Fibroblast of the aortic adventitia (primary cell): ENCODE measurements around the gene GFOD1. TPM values are rescaled to one million over a fixed set of nuclear protein-coding genes. Genes with fewer than 3 reads are reported as not detected.
"Not testable (repeated sequence)": the region's sequence is repeated elsewhere in the genome, so short reads cannot be mapped to it uniquely, and the experiment has no call there.

Source experiments
- DNase-seq: peaks from one replicate; pipeline ENCODE4 v3.0.0-alpha.2; 2010; ENCODE audit warnings: low read depth
- H3K4me3 ChIP-seq: 2 replicates; pipeline ENCODE4 v1.5.1; 2011; ENCODE audit warnings: low read depth, mild to moderate bottlenecking, control low read depth, low read length, moderate library complexity
- total RNA-seq: library from RNA; depleted of rRNA; stranded (reverse); fragments of >200 nt; gene quantifications from 2 replicates; pipeline ENCODE4 v1.2.3, GENCODE V29; 2012; ENCODE audit warnings: low replicate concordance
- TF ChIP-seq, protein P1 (sequence below): IDR thresholded peaks from 2 replicates; pipeline ENCODE4 v1.5.1; 2011; ENCODE audit warnings: mild to moderate bottlenecking, low read length, control low read depth, inconsistent platforms; ENCODE audit not compliant: insufficient read depth

GFOD1 gene
- total RNA-seq, 1 donor = 2.6 TPM

DNA sequence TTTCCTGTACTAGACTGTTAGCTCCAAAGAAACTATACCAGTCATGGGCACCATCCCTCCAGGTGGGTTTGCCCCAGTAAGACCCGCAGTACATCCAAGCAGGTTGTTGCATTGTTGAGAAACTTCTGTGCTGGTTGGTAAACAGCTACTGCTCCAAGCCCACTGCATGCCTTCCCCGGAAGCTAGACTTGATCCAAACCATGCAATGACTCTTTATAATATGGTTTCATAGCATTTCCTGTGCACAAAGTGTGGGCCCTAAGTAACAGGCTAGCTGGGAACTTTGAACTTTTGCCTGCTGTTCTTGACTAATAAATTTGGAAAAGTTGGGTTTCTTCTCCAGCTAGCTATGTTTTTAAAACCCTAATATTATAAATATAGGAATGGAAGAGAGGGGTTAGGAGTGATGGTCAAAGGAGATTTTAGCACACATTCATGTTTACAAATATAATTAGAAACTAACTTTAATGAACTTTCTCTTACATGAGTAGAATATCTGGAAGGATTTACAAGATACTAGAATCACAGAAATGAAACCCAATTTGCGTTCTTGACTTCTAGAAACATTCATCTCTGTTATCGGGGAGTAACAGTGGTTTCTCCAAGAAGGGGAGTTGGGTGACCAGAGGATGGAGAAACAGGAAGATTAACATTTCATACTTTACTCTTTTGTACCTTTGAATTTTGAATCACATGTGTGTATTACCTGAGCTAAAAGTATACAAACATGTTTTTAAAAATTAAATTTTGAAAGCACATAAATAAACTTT, 51.7 kb downstream of the GFOD1 start:
- no peak overlapping the region for H3K4me3 ChIP-seq
- DNase-seq = no peak

DNA sequence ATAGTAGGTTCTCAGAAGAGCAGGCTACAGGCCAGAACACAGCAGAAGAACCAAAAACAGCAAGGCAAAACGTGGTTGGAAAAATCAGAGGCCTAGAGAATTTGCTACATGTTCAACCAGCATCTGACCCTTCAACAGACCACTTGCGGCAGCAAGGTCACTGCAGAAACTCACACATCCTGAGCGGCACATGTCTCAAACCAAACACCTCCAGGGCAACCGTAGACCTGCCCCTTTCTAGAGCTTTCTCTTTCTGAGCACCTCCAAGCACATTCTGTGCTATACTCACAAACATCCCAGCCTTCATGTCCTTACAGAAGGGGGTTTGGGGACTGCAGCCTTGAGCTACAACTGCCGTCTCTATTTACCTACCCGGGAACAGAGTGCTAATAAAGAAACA, 52.6 kb downstream of the GFOD1 start:
- H3K4me3 ChIP-seq = no peak overlapping the region
- DNase-seq = no peak
- TF ChIP-seq, protein P1, sequence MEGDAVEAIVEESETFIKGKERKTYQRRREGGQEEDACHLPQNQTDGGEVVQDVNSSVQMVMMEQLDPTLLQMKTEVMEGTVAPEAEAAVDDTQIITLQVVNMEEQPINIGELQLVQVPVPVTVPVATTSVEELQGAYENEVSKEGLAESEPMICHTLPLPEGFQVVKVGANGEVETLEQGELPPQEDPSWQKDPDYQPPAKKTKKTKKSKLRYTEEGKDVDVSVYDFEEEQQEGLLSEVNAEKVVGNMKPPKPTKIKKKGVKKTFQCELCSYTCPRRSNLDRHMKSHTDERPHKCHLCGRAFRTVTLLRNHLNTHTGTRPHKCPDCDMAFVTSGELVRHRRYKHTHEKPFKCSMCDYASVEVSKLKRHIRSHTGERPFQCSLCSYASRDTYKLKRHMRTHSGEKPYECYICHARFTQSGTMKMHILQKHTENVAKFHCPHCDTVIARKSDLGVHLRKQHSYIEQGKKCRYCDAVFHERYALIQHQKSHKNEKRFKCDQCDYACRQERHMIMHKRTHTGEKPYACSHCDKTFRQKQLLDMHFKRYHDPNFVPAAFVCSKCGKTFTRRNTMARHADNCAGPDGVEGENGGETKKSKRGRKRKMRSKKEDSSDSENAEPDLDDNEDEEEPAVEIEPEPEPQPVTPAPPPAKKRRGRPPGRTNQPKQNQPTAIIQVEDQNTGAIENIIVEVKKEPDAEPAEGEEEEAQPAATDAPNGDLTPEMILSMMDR = no peak

More for the DNA sequence above, 51.7 kb downstream of the GFOD1 start:
- TF ChIP-seq, protein P1 = no peak

DNA sequence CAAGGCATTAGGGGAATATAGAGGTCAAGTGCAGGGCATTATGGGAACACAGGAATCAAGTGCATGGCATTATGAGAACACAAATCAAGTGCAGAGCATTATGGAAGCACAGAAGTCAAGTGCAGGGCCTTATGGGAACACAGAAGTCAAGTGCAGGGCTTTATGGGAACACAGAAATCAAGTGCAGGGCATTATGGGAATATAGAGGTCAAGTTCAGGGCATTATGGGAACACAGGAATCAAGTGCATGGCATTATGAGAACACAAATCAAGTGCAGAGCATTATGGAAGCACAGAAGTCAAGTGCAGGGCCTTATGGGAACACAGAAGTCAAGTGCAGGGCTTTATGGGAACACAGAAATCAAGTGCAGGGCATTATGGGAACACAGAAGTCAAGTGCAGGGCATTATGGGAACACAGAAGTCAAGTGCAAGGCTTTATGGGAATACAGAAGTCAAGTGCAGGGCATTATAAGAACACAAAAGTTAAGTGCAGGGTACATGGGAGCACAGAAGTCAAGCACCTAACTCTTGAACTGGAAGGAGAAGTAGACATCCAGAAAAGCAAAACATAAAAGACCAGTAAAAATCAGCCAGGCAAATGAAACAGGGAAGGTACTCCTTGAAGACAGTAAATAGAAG, 53.1 kb downstream of the GFOD1 start:
- DNase-seq = not testable (repeated sequence)

DNA sequence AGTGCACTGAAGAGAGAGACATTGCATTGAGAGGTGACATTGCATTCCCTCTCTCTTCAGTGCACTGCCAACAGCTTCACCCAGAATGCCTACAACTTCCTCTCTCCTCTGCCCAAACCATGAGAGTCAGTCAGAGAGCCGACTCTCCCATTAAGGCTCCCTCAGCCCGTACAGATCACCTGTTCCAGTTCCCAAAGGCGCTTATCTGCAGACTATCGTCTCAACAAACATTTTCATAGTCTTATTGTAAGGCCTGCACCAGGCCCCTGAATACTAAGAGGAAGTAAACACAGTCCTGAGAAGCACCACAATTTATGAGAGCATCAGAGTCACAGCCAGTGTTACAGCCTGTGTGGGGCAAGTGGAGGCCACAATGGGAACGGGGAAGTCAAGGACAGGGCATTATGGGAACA, 53.7 kb downstream of the GFOD1 start:
- TF ChIP-seq, protein P1 = no peak
- no peak overlapping the region for H3K4me3 ChIP-seq
- no peak for DNase-seq

More for the DNA sequence above, 53.1 kb downstream of the GFOD1 start:
- H3K4me3 ChIP-seq = not testable (repeated sequence)

DNA sequence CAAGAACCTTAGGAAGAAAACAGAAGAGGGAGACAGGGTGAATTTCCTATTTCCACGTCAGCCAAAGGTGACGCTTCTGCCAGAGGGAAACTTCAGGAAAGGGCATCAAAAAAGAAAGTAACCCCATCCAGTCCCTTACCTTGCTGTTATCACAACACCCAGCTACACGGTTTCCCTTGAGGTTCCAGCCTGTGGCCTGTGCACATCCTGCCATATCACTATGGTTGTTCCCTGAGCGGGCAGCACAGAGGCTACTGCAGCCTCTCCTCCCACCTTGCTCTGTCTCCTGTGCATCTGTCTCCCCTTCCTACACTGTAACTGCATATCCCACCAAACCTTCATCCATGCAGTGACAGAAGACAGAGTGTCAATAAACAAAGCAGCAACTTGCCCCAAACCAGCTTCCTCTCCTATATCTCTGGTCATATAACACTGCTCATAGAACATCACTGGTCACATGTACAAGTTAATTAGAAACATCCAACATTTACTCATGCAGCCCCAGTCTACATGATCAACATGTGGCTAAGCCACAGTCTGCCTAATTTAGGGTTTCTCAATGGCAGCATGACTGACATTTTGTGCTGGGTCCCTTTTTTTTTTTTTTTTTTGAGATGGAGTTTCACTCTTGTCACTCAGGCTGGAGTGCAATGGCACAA, 54.7 kb downstream of the GFOD1 start:
- TF ChIP-seq, protein P1 = no peak
- no peak for DNase-seq
- no peak overlapping the region for H3K4me3 ChIP-seq

DNA sequence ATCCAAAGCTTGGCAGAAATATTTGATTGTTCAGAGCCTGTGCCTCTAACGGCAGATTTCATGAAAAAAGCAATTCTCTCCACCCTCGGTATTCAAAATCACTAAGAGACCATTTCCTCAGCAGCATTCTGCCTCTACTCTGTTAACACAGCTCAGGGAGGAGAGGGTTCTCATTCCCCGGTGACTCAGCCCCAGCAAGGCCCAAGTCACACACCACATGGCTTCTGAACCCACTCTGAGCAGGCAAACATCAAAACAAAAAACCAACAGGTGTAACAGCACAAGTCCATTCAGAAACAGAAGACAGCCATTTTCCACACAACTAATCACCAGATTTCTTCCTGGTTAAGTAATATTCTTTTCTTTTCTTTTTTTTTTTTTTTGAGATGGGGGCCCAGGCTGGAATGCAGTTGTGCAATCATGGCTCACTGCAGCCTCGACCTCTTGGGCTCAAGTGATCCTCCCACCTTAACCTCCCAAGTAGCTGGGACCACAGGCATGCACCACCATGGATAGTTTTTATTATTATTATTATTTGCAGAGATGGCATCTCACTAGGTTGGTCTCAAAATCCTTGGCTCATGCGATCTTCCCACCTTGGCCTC, 55.4 kb downstream of the GFOD1 start:
- H3K4me3 ChIP-seq = no peak overlapping the region
- DNase-seq = no peak
- TF ChIP-seq, protein P1 = no peak
